Heart right ventricle (tissue), 16 donors: Measurements from ENCODE around the gene AFG1L. TPM values are rescaled to one million over a fixed set of nuclear protein-coding genes. Genes with fewer than 3 reads are reported as not detected.

Source experiments
- ATAC-seq, 8 donors: fragments of 200-7000 bp; cut with Tn5 transposase; one replicate each; pipeline ENCODE4 v1.9.1; 2020; ENCODE audit warnings: mild to moderate bottlenecking in 8 of 8, moderate library complexity in 8 of 8, moderate number of reproducible peaks in 1 of 8
- DNase-seq, 2 donors: peaks; one replicate each; pipeline ENCODE4 v3.0.0-alpha.2; 2020
- H3K27ac ChIP-seq, 10 donors: fragments of 200-600 bp; sonication (generic) in 2 of 10; one replicate each; pipeline versions ENCODE4 v1.5.0 to v1.8.0; 2020 to 2022; ENCODE audit warnings: mild to moderate bottlenecking in 3 of 10
- H3K27me3 ChIP-seq, 7 donors: fragments of 200-600 bp; one replicate each; pipeline ENCODE4 v1.8.0; 2021 to 2022; ENCODE audit warnings: mild to moderate bottlenecking in 2 of 7
- H3K36me3 ChIP-seq, 9 donors: fragments of 200-600 bp; sonication (generic) in 1 of 9; one replicate each; pipeline versions ENCODE4 v1.5.0 to v1.8.0; 2020 to 2022; ENCODE audit warnings: mild to moderate bottlenecking in 2 of 9
- H3K4me1 ChIP-seq, 9 donors: fragments of 200-600 bp; sonication (generic) in 1 of 9; one replicate each; pipeline versions ENCODE4 v1.5.0 to v1.8.0; 2020 to 2022; ENCODE audit warnings: mild to moderate bottlenecking in 4 of 9
- H3K4me3 ChIP-seq, 10 donors: fragments of 200-600 bp; sonication (generic) in 2 of 10; one replicate each; pipeline versions ENCODE4 v1.5.0 to v1.8.0; 2020 to 2022; ENCODE audit warnings: mild to moderate bottlenecking in 7 of 10, moderate library complexity in 2 of 10
- H3K9me3 ChIP-seq, 11 donors: fragments of 200-600 bp in 10 of 11; sonication (generic) in 2 of 11; one replicate each; pipeline versions ENCODE4 v1.5.0 to v1.8.0; 2013 to 2022; ENCODE audit warnings: mild to moderate bottlenecking in 2 of 11, control low read depth in 1 of 11, moderate library complexity in 1 of 11
- WGBS, 2 donors: extraction: QIAGEN DNeasy Blood & Tissue Kit; methylation state at CpG; one replicate each; pipeline ENCODE4 v1.1.7; 2013; ENCODE audit warnings: inconsistent platforms in 1 of 2; 5-methylcytosine and 5-hydroxymethylcytosine counted together
- intact Hi-C, 10 donors: fragments of 100-400 bp; cut with DNase I; formaldehyde crosslinking; loops; one replicate each; pipeline versions ENCODE4 v1.11.1 to v1.14.2; 2022
- polyA plus RNA-seq, 2 donors: library from polyadenylated mRNA; stranded (reverse); fragments of 200-250 nt; gene quantifications; one replicate each; pipeline ENCODE4 v1.2.3, GENCODE V29; 2013
- total RNA-seq, 10 donors: library from RNA; stranded (reverse); fragmentation: NEBNext Ultra II Directional in 3 of 10; extraction: Animal tissue kit (Norgen Biotek cat#: 25700) in 3 of 10; gene quantifications; one replicate each; pipeline versions ENCODE4 v1.2.1 to v1.2.4, GENCODE V29; 2021 to 2023
- TF ChIP-seq, protein P1 (sequence below), 9 donors: fragments of 200-600 bp; sonication (generic) in 2 of 9; IDR thresholded peaks; one replicate each; pipeline versions ENCODE4 v1.5.0 to v1.8.0; 2021 to 2022; ENCODE audit warnings: antibody characterized with exemption in 9 of 9, mild to moderate bottlenecking in 5 of 9, moderate library complexity in 1 of 9
- donor health status: Arrhythmogenic right ventricular cardiomyopathy.
- donor health status: ischemic (EF 13 %, LVEDD 7.1; RV severe dilation, severe dysfunction).
- donor health status: healthy with polysubstance abuse.
- donor health status: DM: no; HTN: yes; CAD: no.
- donor health status: DM: no; HTN: no; CAD: no.
- donor health status: ischemic (EF 25% LVEDD 6.9; RV normal size, moderate dysfunction).
- donor health status: ischemic (EF 25% LVEDD 5.7; RV mildly dilated, moderate dysfunction).
- donor health status: healthy.
- donor health status: DM: yes; HTN: yes; CAD: no.
- donor health status: Ischemic cardiomyopathy.
- donor health status: ischemic (EF 35%, LVEDD 5.7; RV mildly dilated, moderate dysfunction).
- donor health status: nonischemic (EF 11% LVEDD 7.7; RV severe dilation, severe dysfunction).
- donor health status: DM: yes; HTN: yes; CAD: no.
- donor health status: PGD.
- donor health status: ischemic (EF 29% LVEDD 5.4; RV normal size, mild dysfunction).
- donor health status: nonischemic (EF 23%, LVEDD 6.1; RV moderate dilation, normal function).

Gene AFG1L
- total and polyA plus RNA-seq, 12 donors: 1.9 to 18.8 (median 12.8) TPM

GRCh38 chr6:108293527-108294296, 1.1 kb upstream of the AFG1L start:
- Histone ChIP-seq H3K4me1 (peaks cover 0 to 18% (median 10%) of the 10 kb centered on the region in 9 donors), H3K27me3 (no peaks in the 10 kb centered on the region), H3K36me3 (no peaks in the 10 kb centered on the region), H3K9me3 (no peaks in the 10 kb centered on the region), H3K4me3 (peak overlapping the region in 9 of 10 donors; percentile 62 to 96 (median 77)), H3K27ac (peak overlapping the region in 7 of 10 donors; percentile 94 to 99 (median 95))
- intact Hi-C loops: loop anchor here in 2 of 10 donors (2.0 kb wide), 1 partner anchor 33 kb away; the partner anchor contains the start of gene SNX3 (in 2 of the 2)
- ATAC-seq (no peak), DNase-seq (no peak)
- 95% methylated on average over 19 of the region's 19 CpGs for WGBS, 2 donors
- TF ChIP-seq, protein P1, sequence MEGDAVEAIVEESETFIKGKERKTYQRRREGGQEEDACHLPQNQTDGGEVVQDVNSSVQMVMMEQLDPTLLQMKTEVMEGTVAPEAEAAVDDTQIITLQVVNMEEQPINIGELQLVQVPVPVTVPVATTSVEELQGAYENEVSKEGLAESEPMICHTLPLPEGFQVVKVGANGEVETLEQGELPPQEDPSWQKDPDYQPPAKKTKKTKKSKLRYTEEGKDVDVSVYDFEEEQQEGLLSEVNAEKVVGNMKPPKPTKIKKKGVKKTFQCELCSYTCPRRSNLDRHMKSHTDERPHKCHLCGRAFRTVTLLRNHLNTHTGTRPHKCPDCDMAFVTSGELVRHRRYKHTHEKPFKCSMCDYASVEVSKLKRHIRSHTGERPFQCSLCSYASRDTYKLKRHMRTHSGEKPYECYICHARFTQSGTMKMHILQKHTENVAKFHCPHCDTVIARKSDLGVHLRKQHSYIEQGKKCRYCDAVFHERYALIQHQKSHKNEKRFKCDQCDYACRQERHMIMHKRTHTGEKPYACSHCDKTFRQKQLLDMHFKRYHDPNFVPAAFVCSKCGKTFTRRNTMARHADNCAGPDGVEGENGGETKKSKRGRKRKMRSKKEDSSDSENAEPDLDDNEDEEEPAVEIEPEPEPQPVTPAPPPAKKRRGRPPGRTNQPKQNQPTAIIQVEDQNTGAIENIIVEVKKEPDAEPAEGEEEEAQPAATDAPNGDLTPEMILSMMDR (IDR thresholded peaks at IDR 0.05): no peak

DNA sequence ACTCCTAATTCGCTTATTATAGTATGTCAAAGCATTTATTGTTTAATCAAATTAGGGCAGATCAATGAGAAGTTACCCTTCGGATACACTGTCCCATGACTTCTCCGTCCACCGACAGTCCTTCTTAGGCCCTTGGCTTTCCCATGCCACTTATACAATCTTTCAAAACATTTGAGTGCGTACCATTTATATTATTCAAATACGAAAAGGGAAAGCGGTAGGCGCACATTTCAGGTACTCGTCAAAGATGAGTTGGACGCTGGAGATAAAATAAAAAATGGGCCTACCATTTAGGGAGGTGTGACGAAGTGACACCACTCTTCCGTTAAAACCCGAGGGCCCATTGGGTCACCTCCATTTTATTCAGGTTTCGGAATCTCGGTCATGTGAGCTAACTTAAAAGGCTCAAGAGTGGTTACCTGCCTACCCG, 542 bp upstream of the AFG1L start:
- 30 to 32% methylated on average over 16 of the region's 16 CpGs for WGBS, 2 donors
- H3K27me3 ChIP-seq: no peaks in the 10 kb centered on the region
- H3K4me1 ChIP-seq: peaks cover 0 to 18% (median 10%) of the 10 kb centered on the region in 9 donors
- intact Hi-C loops: loop anchor here in 2 of 10 donors (2.0 kb wide), 1 partner anchor 34 kb away; the partner anchor contains the start of gene SNX3 (in 2 of the 2)
- TF ChIP-seq, protein P1 (IDR thresholded peaks at IDR 0.05): no peak
- no peaks in the 10 kb centered on the region for H3K36me3 ChIP-seq
- DNase-seq: no peak
- ATAC-seq: peak in 6 of 8 donors; percentile 46 to 70 (median 58)
- H3K4me3 ChIP-seq: peak overlapping the region; percentile 62 to 96 (median 78)
- H3K9me3 ChIP-seq: no peaks in the 10 kb centered on the region
- peak overlapping the region; percentile 91 to 99 (median 95) for H3K27ac ChIP-seq

- H3K36me3 ChIP-seq: no peaks in the 10 kb centered on the region
- peaks cover 0 to 18% (median 10%) of the 10 kb centered on the region in 9 donors for H3K4me1 ChIP-seq
- H3K4me3 ChIP-seq: peak overlapping the region; percentile 62 to 96 (median 78)
- TF ChIP-seq, protein P1 (IDR thresholded peaks at IDR 0.05): no peak
- peak overlapping the region in 8 of 10 donors; percentile 91 to 99 (median 95) for H3K27ac ChIP-seq
- DNase-seq (no peak), ATAC-seq (no peak)
- H3K27me3 ChIP-seq: no peaks in the 10 kb centered on the region
- intact Hi-C loops: loop anchor here in 6 of 10 donors (1.0 to 5.0 kb wide), 3 partner anchors 33 to 35 kb away; partner anchors contain the start of gene SNX3 (in 6 of the 6)
- H3K9me3 ChIP-seq: no peaks in the 10 kb centered on the region
- 64 to 66% methylated on average over 7 of the region's 7 CpGs for WGBS, 2 donors
Measured at GRCh38 chr6:108295676-108296075, 822 bp downstream of the AFG1L start.

DNA sequence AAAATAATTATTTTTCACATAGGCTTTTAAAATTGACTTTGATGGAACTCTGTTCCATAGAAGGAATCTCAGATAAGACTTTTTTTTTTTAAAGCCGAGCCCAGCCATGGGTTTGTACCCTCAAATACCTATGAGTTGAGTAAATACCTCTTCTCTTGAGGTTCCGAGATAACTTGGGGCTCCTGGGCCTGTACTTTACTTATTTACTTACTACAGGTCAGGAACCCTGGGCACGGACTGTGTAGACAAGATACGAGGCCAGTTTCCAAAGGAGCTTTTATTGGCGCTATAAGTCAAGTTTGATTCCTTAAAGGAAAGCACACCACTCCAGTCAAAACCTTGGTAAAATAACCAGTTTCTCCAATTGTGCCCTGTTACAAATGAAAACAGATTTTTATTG, 7.5 kb downstream of the AFG1L start:
- H3K27ac ChIP-seq: no peak overlapping the region
- H3K36me3 ChIP-seq: no peaks in the 10 kb centered on the region
- H3K4me1 ChIP-seq: no peaks in the 10 kb centered on the region
- no peaks in the 10 kb centered on the region for H3K9me3 ChIP-seq
- ATAC-seq: no peak
- no peak overlapping the region for H3K4me3 ChIP-seq
- intact Hi-C loops: no loop called here
- DNase-seq: no peak
- WGBS, 2 donors: 95 to 96% methylated on average over 5 of the region's 5 CpGs
- TF ChIP-seq, protein P1 (IDR thresholded peaks at IDR 0.05): no peak
- no peaks in the 10 kb centered on the region for H3K27me3 ChIP-seq
